GM19099 (cell line): Measurements from ENCODE around the gene EVI5L.

Source experiments
- POLR2A ChIP-seq: IDR thresholded peaks from 3 replicates; pipeline ENCODE4 v1.6.1; 2011; ENCODE audit warnings: low read depth; ENCODE audit not compliant: insufficient read length; ENCODE audit errors: extremely low read depth

Gene EVI5L

GRCh38 chr19:7840629-7841028 is 10.6 kb downstream of the EVI5L start:
- TF ChIP-seq POLR2A = no peak

GRCh38 chr19:7841751-7842660 is 12.0 kb downstream of the EVI5L start:
- no peak for TF ChIP-seq POLR2A

- no peak for TF ChIP-seq POLR2A
Measured at GRCh38 chr19:7842661-7843294, 12.8 kb downstream of the EVI5L start.

- TF ChIP-seq POLR2A = no peak
Measured at GRCh38 chr19:7843521-7843920, 13.5 kb downstream of the EVI5L start.

GRCh38 chr19:7844405-7844804 is 14.4 kb downstream of the EVI5L start:
- no peak for TF ChIP-seq POLR2A

GRCh38 chr19:7844951-7845350 is 14.9 kb downstream of the EVI5L start:
- TF ChIP-seq POLR2A = no peak

- no peak for TF ChIP-seq POLR2A
Measured at GRCh38 chr19:7845390-7846154, 15.6 kb downstream of the EVI5L start.

GRCh38 chr19:7846155-7846646 is 16.2 kb downstream of the EVI5L start:
- TF ChIP-seq POLR2A = no peak

GRCh38 chr19:7847664-7848063 is 17.6 kb downstream of the EVI5L start:
- no peak for TF ChIP-seq POLR2A

GRCh38 chr19:7848779-7849457 is 18.9 kb downstream of the EVI5L start:
- TF ChIP-seq POLR2A = no peak

- no peak for TF ChIP-seq POLR2A
Measured at GRCh38 chr19:7849631-7849999, 19.6 kb downstream of the EVI5L start.

GRCh38 chr19:7850000-7850813 is 20.2 kb downstream of the EVI5L start:
- no peak for TF ChIP-seq POLR2A

GRCh38 chr19:7850945-7851622 is 21.1 kb downstream of the EVI5L start:
- TF ChIP-seq POLR2A = no peak

- TF ChIP-seq POLR2A = no peak
Measured at GRCh38 chr19:7851623-7852500, 21.8 kb downstream of the EVI5L start.
